K562 (cell line): ENCODE measurements around the gene FOXJ3. TPM values are rescaled to one million over a fixed set of nuclear protein-coding genes. Genes with fewer than 3 reads are reported as not detected.

Source experiments
- ARNT ChIP-seq, 2 experiments: fragments of 450-650 bp; IDR thresholded peaks; 2 replicates each; pipeline ENCODE4 v1.6.1; 2016; ENCODE audit warnings: mild to moderate bottlenecking in 1 of 2
- ATF7 ChIP-seq: fragments of 450-650 bp; IDR thresholded peaks from 2 replicates; pipeline ENCODE4 v1.7.1; 2014; ENCODE audit warnings: mild to moderate bottlenecking, moderate library complexity
- ESRRA ChIP-seq: fragments of 450-650 bp; IDR thresholded peaks from 2 replicates; pipeline ENCODE4 v1.6.1; 2014; ENCODE audit warnings: low read depth, mild to moderate bottlenecking, moderate library complexity, borderline replicate concordance
- HLTF ChIP-seq: fragments of 450-650 bp; IDR thresholded peaks from 2 replicates; pipeline ENCODE4 v1.6.1; 2016
- KAT8 ChIP-seq: fragments of 450-650 bp; IDR thresholded peaks from 2 replicates; pipeline ENCODE4 v1.6.1; 2016; ENCODE audit warnings: low read depth, mild to moderate bottlenecking
- KDM1A ChIP-seq, 2 experiments: fragments of 450-650 bp; IDR thresholded peaks; 2 replicates each; pipeline ENCODE4 v1.6.1; 2016; ENCODE audit warnings: mild to moderate bottlenecking in 2 of 2
- MTA1 ChIP-seq: fragments of 450-650 bp; IDR thresholded peaks from 2 replicates; pipeline ENCODE4 v1.6.1; 2017; ENCODE audit warnings: borderline replicate concordance
- NEUROD1 ChIP-seq: fragments of 150-350 bp; IDR thresholded peaks from 2 replicates; pipeline ENCODE4 v1.6.1; 2014; ENCODE audit warnings: borderline replicate concordance, low read length, low read depth; ENCODE audit not compliant: partially characterized antibody
- PHF8 ChIP-seq: fragments of 200-600 bp; sonication (generic); IDR thresholded peaks from 2 replicates; pipeline ENCODE4 v1.6.1; 2012; ENCODE audit warnings: mixed run types, mild to moderate bottlenecking, inconsistent platforms, low read length, moderate library complexity, borderline replicate concordance
- POLR2AphosphoS5 ChIP-seq: IDR thresholded peaks from 2 replicates; pipeline ENCODE4 v1.6.1; 2011; ENCODE audit warnings: mild to moderate bottlenecking, low read depth, low read length, moderate library complexity; ENCODE audit not compliant: control insufficient read depth, insufficient read depth
- RHOXF2B ChIP-seq: fragments of 250-450 bp; sonication (Bioruptor Pico); conservative IDR thresholded peaks from 2 replicates; pipeline ENCODE4 v1.5.1; 2021
- SETDB1 ChIP-seq: IDR thresholded peaks from one replicate; pipeline ENCODE4 v1.6.1; 2012; ENCODE audit warnings: low read length, control low read depth, inconsistent platforms
- TEAD2 ChIP-seq: fragments of 450-650 bp; IDR thresholded peaks from 2 replicates; pipeline ENCODE4 v1.6.1; 2016; ENCODE audit warnings: missing genetic modification characterization, control low read depth, missing compliant biosample characterization
- ZNF263 ChIP-seq: sonication (generic); formaldehyde crosslinking; IDR thresholded peaks from 2 replicates; pipeline ENCODE4 v1.8.0; 2022; ENCODE audit warnings: mild to moderate bottlenecking, missing genetic modification reagents, borderline replicate concordance
- polyA plus RNA-seq, 8 experiments: library from polyadenylated mRNA; depleted of rRNA in 4 of 8; stranded (reverse) in 5 of 8; unstranded in 3 of 8; fragments of >200 nt; fragmentation: Nextera tagmentation in 2 of 8; fragmentation: Illumina TruSeq in 1 of 8; extraction: Ambion mirVana in 2 of 8; extraction: Trizol in 1 of 8; gene quantifications; 2 replicates each; pipeline versions ENCODE4 v1.2.1 to v1.2.3, GENCODE V29; 2011 to 2014; ENCODE audit warnings: inconsistent platforms in 1 of 8, missing spikeins in 1 of 8
- total RNA-seq, 7 experiments: library from RNA; depleted of rRNA in 6 of 7; stranded (reverse); fragments of >200 nt in 6 of 7; fragmentation: Illumina TruSeq in 2 of 7; extraction: Trizol in 2 of 7; gene quantifications; 2 replicates each; pipeline versions ENCODE4 v1.2.1 to v1.2.3, GENCODE V29; 2011 to 2021; ENCODE audit warnings: low replicate concordance in 1 of 7
- TF ChIP-seq, protein P1 (sequence below), 2 experiments: fragments of 450-650 bp; conservative IDR thresholded peaks; 2 replicates each; pipeline ENCODE4 v1.6.1; 2017; ENCODE audit warnings: mild to moderate bottlenecking in 2 of 2, moderate library complexity in 2 of 2
- TF ChIP-seq, protein P2 (sequence below): fragments of 250-450 bp; sonication (Bioruptor Pico); IDR thresholded peaks from 2 replicates; pipeline ENCODE4 v1.8.0; 2022; ENCODE audit warnings: inconsistent platforms, mild to moderate bottlenecking, moderate library complexity, borderline replicate concordance
- TF ChIP-seq, protein P3 (sequence below): sonication (generic); formaldehyde crosslinking; IDR thresholded peaks from 2 replicates; pipeline ENCODE4 v1.8.0; 2022; ENCODE audit warnings: missing genetic modification reagents, mild to moderate bottlenecking, borderline replicate concordance

FOXJ3 gene
- total and polyA plus RNA-seq, 9 of the 15 experiments (the other 6 are each of a cell fraction or from before 2014, with no cell fraction given) = 8.7 to 35.3 (median 23.4) TPM

- peak; percentile 68; the same call in 1 of the 2 replicates for TF ChIP-seq ZNF263 (CRISPR knock-in tag)
- no peak for TF ChIP-seq PHF8
- TF ChIP-seq NEUROD1 = no peak
- TF ChIP-seq POLR2AphosphoS5 = no peak
- TF ChIP-seq RHOXF2B = no peak
- no peak for TF ChIP-seq KAT8
- 0 out of 2 replicates have a peak, but pooled peaks have one; percentile 11 for TF ChIP-seq ESRRA
- TF ChIP-seq ATF7 = 0 out of 2 replicates have a peak, but pooled peaks have one; percentile 17
- TF ChIP-seq, protein P1, sequence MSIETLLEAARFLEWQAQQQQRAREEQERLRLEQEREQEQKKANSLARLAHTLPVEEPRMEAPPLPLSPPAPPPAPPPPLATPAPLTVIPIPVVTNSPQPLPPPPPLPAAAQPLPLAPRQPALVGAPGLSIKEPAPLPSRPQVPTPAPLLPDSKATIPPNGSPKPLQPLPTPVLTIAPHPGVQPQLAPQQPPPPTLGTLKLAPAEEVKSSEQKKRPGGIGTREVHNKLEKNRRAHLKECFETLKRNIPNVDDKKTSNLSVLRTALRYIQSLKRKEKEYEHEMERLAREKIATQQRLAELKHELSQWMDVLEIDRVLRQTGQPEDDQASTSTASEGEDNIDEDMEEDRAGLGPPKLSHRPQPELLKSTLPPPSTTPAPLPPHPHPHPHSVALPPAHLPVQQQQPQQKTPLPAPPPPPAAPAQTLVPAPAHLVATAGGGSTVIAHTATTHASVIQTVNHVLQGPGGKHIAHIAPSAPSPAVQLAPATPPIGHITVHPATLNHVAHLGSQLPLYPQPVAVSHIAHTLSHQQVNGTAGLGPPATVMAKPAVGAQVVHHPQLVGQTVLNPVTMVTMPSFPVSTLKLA (conservative IDR thresholded peaks at IDR 0.05) = no peak
- no peak for TF ChIP-seq KDM1A (IDR thresholded peaks at IDR 0.05)
- no peak for TF ChIP-seq ARNT (IDR thresholded peaks at IDR 0.05)
- TF ChIP-seq HLTF = no peak
- TF ChIP-seq, protein P2, sequence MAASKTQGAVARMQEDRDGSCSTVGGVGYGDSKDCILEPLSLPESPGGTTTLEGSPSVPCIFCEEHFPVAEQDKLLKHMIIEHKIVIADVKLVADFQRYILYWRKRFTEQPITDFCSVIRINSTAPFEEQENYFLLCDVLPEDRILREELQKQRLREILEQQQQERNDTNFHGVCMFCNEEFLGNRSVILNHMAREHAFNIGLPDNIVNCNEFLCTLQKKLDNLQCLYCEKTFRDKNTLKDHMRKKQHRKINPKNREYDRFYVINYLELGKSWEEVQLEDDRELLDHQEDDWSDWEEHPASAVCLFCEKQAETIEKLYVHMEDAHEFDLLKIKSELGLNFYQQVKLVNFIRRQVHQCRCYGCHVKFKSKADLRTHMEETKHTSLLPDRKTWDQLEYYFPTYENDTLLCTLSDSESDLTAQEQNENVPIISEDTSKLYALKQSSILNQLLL (CRISPR knock-in tag) = no peak
- TF ChIP-seq, protein P3, sequence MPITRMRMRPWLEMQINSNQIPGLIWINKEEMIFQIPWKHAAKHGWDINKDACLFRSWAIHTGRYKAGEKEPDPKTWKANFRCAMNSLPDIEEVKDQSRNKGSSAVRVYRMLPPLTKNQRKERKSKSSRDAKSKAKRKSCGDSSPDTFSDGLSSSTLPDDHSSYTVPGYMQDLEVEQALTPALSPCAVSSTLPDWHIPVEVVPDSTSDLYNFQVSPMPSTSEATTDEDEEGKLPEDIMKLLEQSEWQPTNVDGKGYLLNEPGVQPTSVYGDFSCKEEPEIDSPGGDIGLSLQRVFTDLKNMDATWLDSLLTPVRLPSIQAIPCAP = no peak
- TF ChIP-seq MTA1 = no peak
- no peak for TF ChIP-seq SETDB1
- no peak for TF ChIP-seq TEAD2 (tag)
These were observed 161.7 kb downstream of the FOXJ3 start (continued) for GRCh38 chr1:42173155-42173933.
